HepG2 (cell line): ENCODE data around the gene YWHAH. TPM values are rescaled to one million over a fixed set of nuclear protein-coding genes. Genes with fewer than 3 reads are reported as not detected.

ENCODE experiments used
- ATAC-seq: fragments of 200-7000 bp; cut with Tn5 transposase; 3 replicates; pipeline ENCODE4 v1.9.1; 2020; ENCODE audit warnings: mild to moderate bottlenecking, moderate library complexity
- BruUV-seq: library from RNA; stranded (reverse); fragments of 400-500 nt; replicated peaks from 2 replicates; lab custom pipeline; 2021; lab: Mats Ljungman, UMichigan
- CTCF ChIA-PET: fragments of 300-600 bp; formaldehyde crosslinking; extraction: SDS; loops from one replicate; lab custom pipeline; 2021; ENCODE audit warnings: low total read pairs, inconsistent platforms, low intra/inter-chr PET ratio; lab: Yijun Ruan, JAX
- POLR2A ChIA-PET: fragments of 350-600 bp; sonication (Branson Sonifier 250); formaldehyde crosslinking; loops from one replicate; lab custom pipeline; 2020; ENCODE audit warnings: antibody characterized with exemption, inconsistent platforms; lab: Yijun Ruan, JAX
- DNase-seq: peaks from one replicate; pipeline ENCODE4 v3.0.0-alpha.2; 2015; ENCODE audit warnings: low spot score
- FAIRE-seq: peaks from 3 replicates; lab custom pipeline; 2011; peaks lifted over from hg19 to GRCh38; lab: Jason Lieb, UNC
- H2AFZ ChIP-seq: one replicate; pipeline ENCODE4 v1.6.1; 2011; ENCODE audit warnings: low read length, inconsistent platforms
- H3K27ac ChIP-seq: fragments of 300-600 bp; 3 replicates; pipeline ENCODE4 v1.8.0; 2011; ENCODE audit warnings: mixed run types, mild to moderate bottlenecking, mixed read lengths, low read length, inconsistent platforms; ENCODE audit not compliant: insufficient read depth; ENCODE audit errors: extremely low read length
- H3K27me3 ChIP-seq, 2 experiments: fragments of 200-600 bp in 1 of 2; 2 replicates in 1 of 2; 3 replicates in 1 of 2; pipeline versions ENCODE4 v1.6.0 to v1.8.0; 2011; ENCODE audit warnings: low read length in 2 of 2, mild to moderate bottlenecking in 2 of 2, moderate library complexity in 2 of 2, inconsistent platforms in 1 of 2; ENCODE audit not compliant: insufficient read depth in 2 of 2, control insufficient read depth in 1 of 2
- H3K36me3 ChIP-seq, 2 experiments: fragments of 200-600 bp in 1 of 2; replicated peaks in 1 of 2; 2 replicates in 1 of 2; 3 replicates in 1 of 2; pipeline versions ENCODE4 v1.5.1 to v1.8.0; 2011; ENCODE audit warnings: low read length in 2 of 2, inconsistent platforms in 1 of 2; ENCODE audit not compliant: insufficient read depth in 2 of 2, control insufficient read depth in 1 of 2
- H3K4me1 ChIP-seq: 2 replicates; pipeline ENCODE4 v1.5.1; 2012; ENCODE audit warnings: low read length, inconsistent platforms; ENCODE audit not compliant: insufficient read depth
- H3K4me2 ChIP-seq: 2 replicates; pipeline ENCODE4 v1.6.0; 2011; ENCODE audit warnings: low read depth, low read length, inconsistent platforms
- H3K4me3 ChIP-seq, 3 experiments: fragments of 200-600 bp in 1 of 3; sonication (generic), shearing (Covaris generic) in 1 of 3; replicated peaks in 1 of 3; 2 replicates each; pipeline ENCODE4 v1.5.1; 2011 to 2016; ENCODE audit warnings: low read length in 3 of 3, inconsistent platforms in 2 of 3, low read depth in 2 of 3, mild to moderate bottlenecking in 2 of 3, control low read depth in 1 of 3, mixed read lengths in 1 of 3; ENCODE audit not compliant: insufficient read depth in 1 of 3
- H3K79me2 ChIP-seq: one replicate; pipeline ENCODE4 v1.6.1; 2011; ENCODE audit warnings: low read length, inconsistent platforms; ENCODE audit not compliant: insufficient read depth
- H3K9ac ChIP-seq: 2 replicates; pipeline ENCODE4 v1.6.0; 2011; ENCODE audit warnings: mild to moderate bottlenecking, low read depth, low read length, inconsistent platforms; ENCODE audit not compliant: insufficient read depth
- H3K9me3 ChIP-seq: 2 replicates; pipeline ENCODE4 v1.5.1; 2012; ENCODE audit warnings: mild to moderate bottlenecking, low read length
- H4K20me1 ChIP-seq: 2 replicates; pipeline ENCODE4 v1.6.0; 2011; ENCODE audit warnings: inconsistent platforms, mild to moderate bottlenecking, low read length, moderate library complexity; ENCODE audit not compliant: insufficient read depth
- FOXC1 ChIP-seq: sonication (generic); formaldehyde crosslinking; IDR thresholded peaks from 2 replicates; pipeline ENCODE4 v1.8.0; 2022; ENCODE audit warnings: mild to moderate bottlenecking, missing genetic modification reagents, borderline replicate concordance
- MAZ ChIP-seq, 2 experiments: sonication (generic) in 1 of 2; formaldehyde crosslinking in 1 of 2; IDR thresholded peaks; 2 replicates each; pipeline versions ENCODE4 v1.5.0 to v1.6.1; 2012 to 2020; ENCODE audit warnings: low read depth in 2 of 2, mild to moderate bottlenecking in 2 of 2, borderline replicate concordance in 1 of 2, improper control_type of control experiment in 1 of 2, low read length in 1 of 2, missing genetic modification reagents in 1 of 2, moderate library complexity in 1 of 2
- MXD4 ChIP-seq: IDR thresholded peaks from 2 replicates; pipeline ENCODE4 v1.6.1; 2016; ENCODE audit warnings: mild to moderate bottlenecking, missing biosample characterization, missing genetic modification reagents
- NR2F1 ChIP-seq, 2 experiments: fragments of 450-650 bp in 1 of 2; formaldehyde crosslinking in 1 of 2; IDR thresholded peaks; 2 replicates each; pipeline versions ENCODE4 v1.5.0 to v1.6.1; 2016 to 2020; ENCODE audit warnings: mild to moderate bottlenecking in 1 of 2, missing compliant biosample characterization in 1 of 2, missing genetic modification reagents in 1 of 2, moderate library complexity in 1 of 2
- RFX5 ChIP-seq: IDR thresholded peaks from 2 replicates; pipeline ENCODE4 v1.6.1; 2011; ENCODE audit warnings: low read depth, low read length, improper control_type of control experiment
- SRSF9 ChIP-seq: fragments of 200-400 bp; formaldehyde crosslinking; IDR thresholded peaks from 2 replicates; pipeline ENCODE4 v1.6.1; 2018; ENCODE audit warnings: borderline replicate concordance, mild to moderate bottlenecking, low read depth, low read length; ENCODE audit not compliant: insufficient read depth, poor library complexity, severe bottlenecking
- ZBED4 ChIP-seq: sonication (generic); formaldehyde crosslinking; IDR thresholded peaks from 2 replicates; pipeline ENCODE4 v1.4.0; 2020; ENCODE audit warnings: missing genetic modification reagents, borderline replicate concordance
- ZFX ChIP-seq: sonication (generic); formaldehyde crosslinking; IDR thresholded peaks from 2 replicates; pipeline ENCODE4 v1.4.0; 2020; ENCODE audit warnings: mild to moderate bottlenecking, low read depth, missing genetic modification reagents, moderate library complexity
- ZMYM2 ChIP-seq: sonication (generic); formaldehyde crosslinking; IDR thresholded peaks from 2 replicates; pipeline ENCODE4 v1.8.0; 2022; ENCODE audit warnings: mild to moderate bottlenecking, missing genetic modification reagents
- ZNF12 ChIP-seq: sonication (generic); formaldehyde crosslinking; IDR thresholded peaks from 2 replicates; pipeline ENCODE4 v1.5.0; 2020; ENCODE audit warnings: missing genetic modification reagents
- ZNF34 ChIP-seq: sonication (generic); formaldehyde crosslinking; IDR thresholded peaks from 2 replicates; pipeline ENCODE4 v1.4.0; 2020; ENCODE audit warnings: mild to moderate bottlenecking, missing genetic modification reagents, borderline replicate concordance
- ZNF605 ChIP-seq: sonication (generic); formaldehyde crosslinking; IDR thresholded peaks from 2 replicates; pipeline ENCODE4 v1.8.0; 2022; ENCODE audit warnings: mild to moderate bottlenecking, missing genetic modification reagents
- ZNF644 ChIP-seq: IDR thresholded peaks from 2 replicates; pipeline ENCODE4 v1.6.1; 2016; ENCODE audit warnings: low read depth
- WGBS: methylation state at CpG from one replicate; pipeline ENCODE4 v1.1.6; 2017; ENCODE audit warnings: low lambda C conversion rate; 5-methylcytosine and 5-hydroxymethylcytosine counted together
- in situ Hi-C: cut with HindIII; loops from 2 replicates; pipeline ENCODE4 v1.10.0; 2017; ENCODE audit warnings: low pct_unique_long_range_greater_than_20kb; ENCODE audit not compliant: extremely low pct_ligation_motif_present
- intact Hi-C: fragments of 100-400 bp; cut with micrococcal nuclease; formaldehyde crosslinking; loops from one replicate; pipeline ENCODE4 v1.10.0; 2022; ENCODE audit not compliant: unreplicated experiment
- polyA plus RNA-seq, 8 experiments: library from polyadenylated mRNA; depleted of rRNA in 3 of 8; stranded (reverse) in 7 of 8; unstranded in 1 of 8; fragments of >200 nt; fragmentation: Illumina TruSeq in 4 of 8; extraction: Trizol in 4 of 8; gene quantifications; 2 replicates each; pipeline versions ENCODE4 v1.2.1 to v1.2.3, GENCODE V29; 2011 to 2016; ENCODE audit warnings: low read depth in 4 of 8, missing spikeins in 1 of 8, mixed read lengths in 1 of 8; ENCODE audit not compliant: insufficient read depth in 1 of 8
- total RNA-seq, 5 experiments: library from RNA; depleted of rRNA; stranded (reverse); fragments of >200 nt; fragmentation: Illumina TruSeq; extraction: Trizol; gene quantifications; 2 replicates each; pipeline ENCODE4 v1.2.3, GENCODE V29; 2016; ENCODE audit warnings: low read depth in 1 of 5

YWHAH gene
- total and polyA plus RNA-seq, 2 of the 13 experiments (the other 11 are each of a cell fraction or from before 2014, with no cell fraction given) = 35.6 to 92.7 TPM

GRCh38 chr22:31929167-31929930 lies 15.0 kb upstream of the YWHAH start:
- WGBS = 13% methylated on average over 7 of the region's 8 CpGs
- FAIRE-seq = no peak
- intact Hi-C loops = no loop called here
- H3K9me3 ChIP-seq = no peaks in the 10 kb centered on the region
- 0 out of 2 replicates have a peak, but pooled peaks have one; percentile 26 for TF ChIP-seq ZFX (CRISPR knock-in tag)
- TF ChIP-seq ZMYM2 (CRISPR knock-in tag) = no peak
- H3K9ac ChIP-seq = no peak overlapping the region
- H2AFZ ChIP-seq = no peak overlapping the region
- no peak overlapping the region for H3K27ac ChIP-seq
- peaks cover 0 to 6% of the 10 kb centered on the region in 2 experiments; a peak in 3 of 5 replicates for H3K27me3 ChIP-seq
- H3K36me3 ChIP-seq = no peaks in the 10 kb centered on the region
- in situ Hi-C loops = no loop called here
- no peak for ATAC-seq
- DNase-seq = no peak
- H3K79me2 ChIP-seq = no peaks in the 10 kb centered on the region
- no TSS peak for BruUV-seq
- H3K4me3 ChIP-seq = no peak overlapping the region
- peaks cover 26% of the 10 kb centered on the region for H3K4me1 ChIP-seq
- ChIA-PET POLR2A (interaction anchor here (0.7 kb wide), 1 partner anchor 16 kb away, joined by 3 read pairs; no protein-coding TSS in a partner anchor), CTCF (no interaction called here)
- H4K20me1 ChIP-seq = no peaks in the 10 kb centered on the region
- no peak overlapping the region for H3K4me2 ChIP-seq

- ATAC-seq (peak; percentile 41), DNase-seq (peak; percentile 34), FAIRE-seq (no peak)
- Histone ChIP-seq H3K9me3 (no peaks in the 10 kb centered on the region), H4K20me1 (no peaks in the 10 kb centered on the region), H3K4me2 (no peak overlapping the region; the same call in 1 of the 2 replicates), H2AFZ (peak overlapping the region; percentile 21), H3K9ac (no peak overlapping the region), H3K27ac (no peak overlapping the region), H3K27me3 (peaks cover 0 to 16% of the 10 kb centered on the region in 2 experiments; a peak in 3 of 5 replicates), H3K4me1 (peaks cover 39% of the 10 kb centered on the region), H3K4me3 (no peak overlapping the region), H3K36me3 (no peaks in the 10 kb centered on the region), H3K79me2 (no peaks in the 10 kb centered on the region)
- POLR2A ChIA-PET = interaction anchor here (2.1 kb wide), 1 partner anchor 17 kb away, joined by 4 read pairs; no protein-coding TSS in a partner anchor
- whole genome bisulfite sequencing = 8% methylated on average over 4 of the region's 5 CpGs
- CTCF ChIA-PET = no interaction called here
- intact Hi-C loops (no loop called here), in situ Hi-C loops (no loop called here)
- no TSS peak for BruUV-seq
- TF ChIP-seq MXD4 (CRISPR knock-in tag) = no peak
- TF ChIP-seq RFX5 = no peak
- TF ChIP-seq ZNF12 (CRISPR knock-in tag) = no peak
- TF ChIP-seq NR2F1 (CRISPR knock-in tag; IDR thresholded peaks at IDR 0.05) = no peak
- TF ChIP-seq ZNF644 (CRISPR knock-in tag) = 0 out of 2 replicates have a peak, but pooled peaks have one; percentile 39
- TF ChIP-seq ZBED4 (CRISPR knock-in tag) = no peak
- TF ChIP-seq FOXC1 (CRISPR knock-in tag) = no peak
- no peak for TF ChIP-seq SRSF9
- TF ChIP-seq MAZ (IDR thresholded peaks at IDR 0.05; ENCODE audit: borderline replicate concordance, low read depth, low read length) = no peak
- TF ChIP-seq MAZ (CRISPR knock-in tag; IDR thresholded peaks at IDR 0.05; ENCODE audit: low read depth) = no peak
- no peak for TF ChIP-seq ZNF605 (CRISPR knock-in tag)
- no peak for TF ChIP-seq ZNF34 (CRISPR knock-in tag)
Measured at GRCh38 chr22:31932863-31933262, 11.5 kb upstream of the YWHAH start.
